ENCODE measurements around the gene WDR5B.

- no peak for TF ChIP-seq EZH2 (IDR thresholded peaks at IDR 0.05; ENCODE audit: borderline replicate concordance, low read depth, low read length, severe bottlenecking)
- TF ChIP-seq, protein P1, sequence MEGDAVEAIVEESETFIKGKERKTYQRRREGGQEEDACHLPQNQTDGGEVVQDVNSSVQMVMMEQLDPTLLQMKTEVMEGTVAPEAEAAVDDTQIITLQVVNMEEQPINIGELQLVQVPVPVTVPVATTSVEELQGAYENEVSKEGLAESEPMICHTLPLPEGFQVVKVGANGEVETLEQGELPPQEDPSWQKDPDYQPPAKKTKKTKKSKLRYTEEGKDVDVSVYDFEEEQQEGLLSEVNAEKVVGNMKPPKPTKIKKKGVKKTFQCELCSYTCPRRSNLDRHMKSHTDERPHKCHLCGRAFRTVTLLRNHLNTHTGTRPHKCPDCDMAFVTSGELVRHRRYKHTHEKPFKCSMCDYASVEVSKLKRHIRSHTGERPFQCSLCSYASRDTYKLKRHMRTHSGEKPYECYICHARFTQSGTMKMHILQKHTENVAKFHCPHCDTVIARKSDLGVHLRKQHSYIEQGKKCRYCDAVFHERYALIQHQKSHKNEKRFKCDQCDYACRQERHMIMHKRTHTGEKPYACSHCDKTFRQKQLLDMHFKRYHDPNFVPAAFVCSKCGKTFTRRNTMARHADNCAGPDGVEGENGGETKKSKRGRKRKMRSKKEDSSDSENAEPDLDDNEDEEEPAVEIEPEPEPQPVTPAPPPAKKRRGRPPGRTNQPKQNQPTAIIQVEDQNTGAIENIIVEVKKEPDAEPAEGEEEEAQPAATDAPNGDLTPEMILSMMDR (IDR thresholded peaks at IDR 0.05; ENCODE audit: borderline replicate concordance, extremely low read depth, low read length, poor library complexity, severe bottlenecking) = no peak
Measured at GRCh38 chr3:122377975-122378374, 37.9 kb downstream of the WDR5B start.

All from DND-41 (cell line).